Fibroblast of lung (primary cell): ENCODE measurements around the gene SLC39A5. TPM values are rescaled to one million over a fixed set of nuclear protein-coding genes. Genes with fewer than 3 reads are reported as not detected.

Source experiments
- DNase-seq, 2 donors: peaks; one replicate each; pipeline versions ENCODE4 v3.0.0 to v3.0.0-alpha.2; 2010; ENCODE audit warnings: low read depth in 2 of 2
- H2AFZ ChIP-seq: 2 replicates; pipeline ENCODE4 v1.5.1; 2012; ENCODE audit warnings: low read length, control low read depth, inconsistent platforms
- H3K27ac ChIP-seq: 2 replicates; pipeline ENCODE4 v1.5.1; 2011; ENCODE audit warnings: low read length, control low read depth; ENCODE audit not compliant: insufficient read depth
- H3K27me3 ChIP-seq: 2 replicates; pipeline ENCODE4 v1.5.1; 2011; ENCODE audit warnings: mild to moderate bottlenecking, low read length; ENCODE audit not compliant: control insufficient read depth, insufficient read depth
- H3K36me3 ChIP-seq: 2 replicates; pipeline ENCODE4 v1.5.1; 2011; ENCODE audit warnings: low read length; ENCODE audit not compliant: control insufficient read depth, insufficient read depth
- H3K4me1 ChIP-seq: 2 replicates; pipeline ENCODE4 v1.5.1; 2011; ENCODE audit warnings: low read length; ENCODE audit not compliant: control insufficient read depth, insufficient read depth; ENCODE audit errors: extremely low read depth
- H3K4me2 ChIP-seq: 2 replicates; pipeline ENCODE4 v1.5.1; 2011; ENCODE audit warnings: low read length, control low read depth; ENCODE audit not compliant: insufficient read depth; ENCODE audit errors: extremely low read depth
- H3K4me3 ChIP-seq, 4 experiments: fragments of 200-600 bp in 1 of 4; sonication (generic) in 1 of 4; replicated peaks in 1 of 4; 2 replicates each; pipeline ENCODE4 v1.5.1; 2011 to 2016; ENCODE audit warnings: low read length in 4 of 4, low read depth in 3 of 4, mild to moderate bottlenecking in 3 of 4, control low read depth in 2 of 4, inconsistent platforms in 1 of 4, mixed read lengths in 1 of 4; ENCODE audit not compliant: insufficient read depth in 1 of 4; ENCODE audit errors: control extremely low read depth in 1 of 4
- H3K79me2 ChIP-seq: 2 replicates; pipeline ENCODE4 v1.5.1; 2012; ENCODE audit warnings: mild to moderate bottlenecking, low read length, inconsistent platforms; ENCODE audit not compliant: control insufficient read depth, insufficient read depth
- H3K9ac ChIP-seq: 2 replicates; pipeline ENCODE4 v1.5.1; 2011; ENCODE audit warnings: mild to moderate bottlenecking, low read length, control low read depth; ENCODE audit not compliant: insufficient read depth
- H3K9me3 ChIP-seq: 2 replicates; pipeline ENCODE4 v1.5.1; 2012; ENCODE audit warnings: low read depth, low read length; ENCODE audit not compliant: control insufficient read depth, insufficient read depth
- H4K20me1 ChIP-seq: 2 replicates; pipeline ENCODE4 v1.5.1; 2011; ENCODE audit warnings: low read length; ENCODE audit not compliant: control insufficient read depth, insufficient read depth; ENCODE audit errors: extremely low read depth
- CTCF ChIP-seq, 2 donors: IDR thresholded peaks in 1 of 2; conservative IDR thresholded peaks in 1 of 2; 1 replicate in 1 of 2; 2 replicates in 1 of 2; pipeline ENCODE4 v1.5.1; 2011 to 2012; ENCODE audit warnings: low read length in 2 of 2, control low read depth in 1 of 2, inconsistent platforms in 1 of 2, low read depth in 1 of 2, mild to moderate bottlenecking in 1 of 2
- EZH2 ChIP-seq: IDR thresholded peaks from 2 replicates; pipeline ENCODE4 v1.5.1; 2012; ENCODE audit warnings: low read length, control low read depth, mild to moderate bottlenecking; ENCODE audit errors: missing control alignments
- polyA plus RNA-seq, 2 donors: library from polyadenylated mRNA; depleted of rRNA in 1 of 2; stranded (reverse) in 1 of 2; unstranded in 1 of 2; fragments of >200 nt; gene quantifications; 2 replicates each; pipeline ENCODE4 v1.2.1, GENCODE V29; 2011 to 2012; ENCODE audit warnings: missing spikeins in 1 of 2
- total RNA-seq: library from RNA; depleted of rRNA; stranded (reverse); fragments of >200 nt; gene quantifications from 2 replicates; pipeline ENCODE4 v1.2.1, GENCODE V29; 2014

Gene SLC39A5
- total and polyA plus RNA-seq, 2 donors (not counting 1 experiment from before 2014, with no cell fraction given) = not detected

DNA sequence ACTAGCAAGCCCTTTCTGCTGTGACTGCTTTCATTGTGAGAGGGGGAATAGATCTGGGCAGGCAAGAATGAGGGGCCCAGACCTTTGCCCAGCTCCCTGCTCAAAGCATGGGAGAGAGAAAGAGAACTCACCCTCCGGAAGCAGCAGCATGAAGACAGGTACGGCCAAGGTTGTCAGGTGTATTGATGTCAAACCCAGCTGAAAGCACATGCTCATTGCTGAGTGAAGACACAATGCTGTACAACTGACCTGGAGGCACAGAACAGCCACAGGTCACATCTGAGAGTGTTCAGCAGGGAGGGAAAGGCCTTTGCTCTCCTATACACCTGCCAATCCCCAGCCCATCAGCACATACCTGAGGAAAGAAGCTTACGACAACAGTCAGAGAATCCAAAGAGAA lies 22.8 kb downstream of the SLC39A5 start:
- Histone ChIP-seq H3K79me2 (peaks cover 31% of the 10 kb centered on the region), H3K4me1 (peaks cover 11% of the 10 kb centered on the region), H4K20me1 (no peaks in the 10 kb centered on the region), H3K4me3 (no peak overlapping the region), H3K36me3 (peaks cover 45% of the 10 kb centered on the region), H3K27ac (no peak overlapping the region), H3K4me2 (no peak overlapping the region), H3K9ac (no peak overlapping the region), H3K27me3 (no peaks in the 10 kb centered on the region), H3K9me3 (no peaks in the 10 kb centered on the region), H2AFZ (no peak overlapping the region)
- TF ChIP-seq EZH2 = no peak
- TF ChIP-seq CTCF (conservative IDR thresholded peaks at IDR 0.05 in 1 of 2, IDR thresholded peaks at IDR 0.05 in 1 of 2; ENCODE audit: low read depth in 1 of 2, low read length in 2 of 2) = no peak
- no peak for DNase-seq

DNA sequence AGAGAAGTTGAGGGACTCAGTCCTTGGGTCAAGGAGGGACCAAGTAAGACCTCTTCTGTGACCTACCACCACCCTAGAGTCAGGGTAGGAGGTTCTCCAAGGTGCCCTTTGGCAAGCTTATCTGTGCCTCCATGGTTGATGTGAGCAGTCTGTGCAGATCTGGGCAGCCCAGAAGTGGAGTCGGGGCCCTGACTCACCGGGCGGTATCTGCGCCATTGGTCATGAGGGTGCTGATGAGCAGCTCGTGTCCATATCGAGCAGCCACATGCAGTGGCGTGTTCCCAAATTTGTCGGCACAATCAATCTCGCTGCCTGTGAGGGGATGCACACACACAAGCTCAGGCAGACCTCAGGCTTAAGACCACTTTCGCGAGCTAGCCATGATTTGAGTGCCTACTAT lies 23.2 kb downstream of the SLC39A5 start:
- peaks cover 11% of the 10 kb centered on the region for H3K4me1 ChIP-seq
- H2AFZ ChIP-seq = no peak overlapping the region
- H4K20me1 ChIP-seq = no peaks in the 10 kb centered on the region
- peaks cover 35% of the 10 kb centered on the region for H3K79me2 ChIP-seq
- no peak for DNase-seq
- no peaks in the 10 kb centered on the region for H3K9me3 ChIP-seq
- H3K27ac ChIP-seq = no peak overlapping the region
- no peaks in the 10 kb centered on the region for H3K27me3 ChIP-seq
- no peak overlapping the region for H3K9ac ChIP-seq
- no peak for TF ChIP-seq CTCF (conservative IDR thresholded peaks at IDR 0.05 in 1 of 2, IDR thresholded peaks at IDR 0.05 in 1 of 2; ENCODE audit: low read depth in 1 of 2, low read length in 2 of 2)
- no peak for TF ChIP-seq EZH2
- no peak overlapping the region for H3K4me3 ChIP-seq
- H3K36me3 ChIP-seq = peaks cover 41% of the 10 kb centered on the region
- H3K4me2 ChIP-seq = no peak overlapping the region

- Histone ChIP-seq H4K20me1 (no peaks in the 10 kb centered on the region), H3K27me3 (no peaks in the 10 kb centered on the region), H2AFZ (no peak overlapping the region), H3K9ac (no peak overlapping the region), H3K9me3 (no peaks in the 10 kb centered on the region), H3K4me2 (no peak overlapping the region), H3K36me3 (peaks cover 32% of the 10 kb centered on the region), H3K79me2 (peaks cover 35% of the 10 kb centered on the region), H3K27ac (no peak overlapping the region), H3K4me1 (peaks cover 11% of the 10 kb centered on the region), H3K4me3 (no peak overlapping the region)
- no peak for DNase-seq
- TF ChIP-seq CTCF (conservative IDR thresholded peaks at IDR 0.05 in 1 of 2, IDR thresholded peaks at IDR 0.05 in 1 of 2; ENCODE audit: low read depth in 1 of 2, low read length in 2 of 2) (no peak), EZH2 (no peak)
Measured at GRCh38 chr12:56255671-56256070, 25.8 kb downstream of the SLC39A5 start.
